K562 (cell line): ENCODE results near the gene NFS1.
"Not testable (repeated sequence)": the region's sequence is repeated elsewhere in the genome, so short reads cannot be mapped to it uniquely, and the experiment has no call there.

ENCODE experiments used
- BCL6 ChIP-seq: fragments of 250-450 bp; sonication (Bioruptor Pico); IDR thresholded peaks from 2 replicates; pipeline ENCODE4 v1.4.0; 2020
- CTCF ChIP-seq, 3 experiments: IDR thresholded peaks in 2 of 3; conservative IDR thresholded peaks in 1 of 3; 2 replicates each; pipeline ENCODE4 v1.5.1; 2011 to 2012; ENCODE audit warnings: low read length in 3 of 3, mild to moderate bottlenecking in 3 of 3, control low read depth in 2 of 3, improper control_type of control experiment in 1 of 3, inconsistent platforms in 1 of 3, low read depth in 1 of 3, mixed read lengths in 1 of 3, moderate library complexity in 1 of 3; ENCODE audit not compliant: insufficient read depth in 2 of 3
- ILK ChIP-seq: fragments of 450-650 bp; IDR thresholded peaks from 2 replicates; pipeline ENCODE4 v1.6.1; 2016; ENCODE audit warnings: missing genetic modification characterization, low read depth, mild to moderate bottlenecking, missing compliant biosample characterization, moderate library complexity, borderline replicate concordance
- MYC ChIP-seq, 2 experiments: fragments of 250-450 bp in 1 of 2; sonication (Bioruptor Pico) in 1 of 2; IDR thresholded peaks; 2 replicates each; pipeline versions ENCODE4 v1.5.1 to v1.6.1; 2012 to 2021; ENCODE audit warnings: low read depth in 2 of 2, borderline replicate concordance in 1 of 2, improper control_type of control experiment in 1 of 2, low read length in 1 of 2, mild to moderate bottlenecking in 1 of 2, moderate library complexity in 1 of 2
- MYNN ChIP-seq, 2 experiments: sonication (generic); formaldehyde crosslinking in 1 of 2; IDR thresholded peaks; 2 replicates each; pipeline versions ENCODE4 v1.5.0 to v1.6.1; 2016 to 2020; ENCODE audit warnings: antibody characterized with exemption in 1 of 2, missing genetic modification reagents in 1 of 2
- POLR2AphosphoS5 ChIP-seq: IDR thresholded peaks from 2 replicates; pipeline ENCODE4 v1.6.1; 2011; ENCODE audit warnings: mild to moderate bottlenecking, low read depth, low read length, moderate library complexity; ENCODE audit not compliant: control insufficient read depth, insufficient read depth
- RFX5 ChIP-seq: IDR thresholded peaks from 2 replicates; pipeline ENCODE4 v1.6.1; 2011; ENCODE audit warnings: low read depth, mild to moderate bottlenecking, improper control_type of control experiment, low read length
- ZBTB12 ChIP-seq: fragments of 250-450 bp; sonication (Bioruptor Pico); IDR thresholded peaks from 2 replicates; pipeline ENCODE4 v1.4.0; 2020
- ZBTB9 ChIP-seq: fragments of 450-650 bp; formaldehyde crosslinking; IDR thresholded peaks from 2 replicates; pipeline ENCODE4 v1.4.0; 2020; ENCODE audit warnings: mild to moderate bottlenecking, moderate library complexity
- ZNF639 ChIP-seq, 2 experiments: fragments of 200-800 bp in 1 of 2; sonication (Bioruptor generic) in 1 of 2; sonication (generic) in 1 of 2; formaldehyde crosslinking in 1 of 2; IDR thresholded peaks in 1 of 2; conservative IDR thresholded peaks in 1 of 2; 2 replicates each; pipeline versions ENCODE4 v1.5.0 to v1.6.1; 2016 to 2020; ENCODE audit warnings: missing compliant biosample characterization in 1 of 2, missing genetic modification characterization in 1 of 2, missing genetic modification reagents in 1 of 2

- not testable (repeated sequence) for TF ChIP-seq CTCF (IDR thresholded peaks at IDR 0.05 in 2 of 3, conservative IDR thresholded peaks at IDR 0.05 in 1 of 3; ENCODE audit: insufficient read depth in 2 of 3, low read depth in 1 of 3, low read length in 3 of 3); BCL6 (CRISPR knock-in tag); MYNN (IDR thresholded peaks at IDR 0.05); MYNN (CRISPR knock-in tag; IDR thresholded peaks at IDR 0.05); RFX5; ZBTB12 (CRISPR knock-in tag); MYC (IDR thresholded peaks at IDR 0.05; ENCODE audit: low read depth, low read length); MYC (CRISPR knock-in tag; IDR thresholded peaks at IDR 0.05; ENCODE audit: borderline replicate concordance, low read depth); ZBTB9 (CRISPR knock-in tag); ZNF639 (CRISPR knock-in tag; conservative IDR thresholded peaks at IDR 0.05 in 1 of 2, IDR thresholded peaks at IDR 0.05 in 1 of 2); ILK (tag); POLR2AphosphoS5
Measured at GRCh38 chr20:35685368-35685767, 13.8 kb downstream of the NFS1 start.
